HG03469 (cell line): ENCODE results near the gene UFSP2.

Experiments
- ATAC-seq: cut with Tn5 transposase; IDR thresholded peaks from one replicate; pipeline ENCODE4 v1.9.1; 2021; ENCODE audit warnings: mild to moderate bottlenecking, moderate library complexity, moderate number of reproducible peaks; ENCODE audit not compliant: unreplicated experiment

UFSP2 gene, protein sequence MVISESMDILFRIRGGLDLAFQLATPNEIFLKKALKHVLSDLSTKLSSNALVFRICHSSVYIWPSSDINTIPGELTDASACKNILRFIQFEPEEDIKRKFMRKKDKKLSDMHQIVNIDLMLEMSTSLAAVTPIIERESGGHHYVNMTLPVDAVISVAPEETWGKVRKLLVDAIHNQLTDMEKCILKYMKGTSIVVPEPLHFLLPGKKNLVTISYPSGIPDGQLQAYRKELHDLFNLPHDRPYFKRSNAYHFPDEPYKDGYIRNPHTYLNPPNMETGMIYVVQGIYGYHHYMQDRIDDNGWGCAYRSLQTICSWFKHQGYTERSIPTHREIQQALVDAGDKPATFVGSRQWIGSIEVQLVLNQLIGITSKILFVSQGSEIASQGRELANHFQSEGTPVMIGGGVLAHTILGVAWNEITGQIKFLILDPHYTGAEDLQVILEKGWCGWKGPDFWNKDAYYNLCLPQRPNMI

DNA sequence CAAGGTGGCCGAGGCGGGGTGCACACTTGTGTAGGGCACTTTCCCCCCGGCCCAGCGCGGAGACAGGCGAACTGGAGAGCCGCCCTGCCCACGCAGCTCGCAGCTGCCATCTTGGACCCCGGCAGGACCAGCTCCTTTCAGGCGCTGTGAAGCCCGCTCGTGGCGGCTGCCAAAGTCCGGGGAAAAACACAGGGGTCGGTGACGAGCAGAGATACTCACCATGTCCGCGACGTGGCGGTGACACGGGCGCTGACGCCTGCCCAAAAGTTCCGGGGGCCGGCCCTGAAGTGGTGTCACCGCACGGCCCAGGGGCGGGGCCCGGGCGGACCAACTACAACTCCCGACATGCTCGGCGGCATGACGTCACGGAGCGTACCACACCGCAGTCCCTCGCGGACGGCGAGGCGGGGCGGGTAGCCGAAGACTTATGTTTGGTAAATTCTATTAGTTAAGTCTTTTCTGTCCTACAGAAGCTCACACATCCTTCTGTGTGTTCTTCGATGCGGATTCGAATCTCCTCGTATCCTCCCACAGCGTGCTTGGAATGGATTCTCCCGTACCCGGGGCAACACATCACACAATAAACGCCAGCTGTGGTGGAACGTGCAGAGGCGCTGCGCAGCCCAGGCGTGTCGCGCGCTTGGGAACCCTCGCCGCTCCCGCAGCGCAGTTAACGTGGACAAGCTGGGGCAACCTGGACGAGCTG is at the start of gene UFSP2:
Gene UFSP2, minus strand, starts transcription at position 318 of the 706 bp plus-strand sequence. Its CDS starts 96 bp downstream, at position 222.
- ATAC-seq: peak; percentile 92

DNA sequence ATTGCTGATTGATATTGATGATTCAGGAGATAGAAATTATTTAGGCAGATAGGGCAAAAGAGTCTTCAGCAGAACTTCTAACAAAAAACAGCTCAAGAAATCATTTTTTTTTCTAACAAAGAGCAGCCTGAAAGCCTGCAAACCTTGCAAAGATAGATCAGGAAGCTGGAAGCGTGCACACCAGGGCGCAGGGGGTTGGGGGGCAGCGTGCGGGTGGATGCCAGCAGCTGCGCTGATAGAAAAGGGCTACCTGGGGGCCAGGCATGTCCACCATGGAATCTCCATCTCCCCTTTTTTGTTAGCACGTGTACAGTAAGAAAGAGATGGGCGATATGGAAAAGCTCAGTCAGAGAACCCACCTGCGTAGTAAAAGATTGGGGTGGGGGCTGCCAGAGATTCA is 47.5 kb upstream of the UFSP2 start:
- no peak for ATAC-seq

DNA sequence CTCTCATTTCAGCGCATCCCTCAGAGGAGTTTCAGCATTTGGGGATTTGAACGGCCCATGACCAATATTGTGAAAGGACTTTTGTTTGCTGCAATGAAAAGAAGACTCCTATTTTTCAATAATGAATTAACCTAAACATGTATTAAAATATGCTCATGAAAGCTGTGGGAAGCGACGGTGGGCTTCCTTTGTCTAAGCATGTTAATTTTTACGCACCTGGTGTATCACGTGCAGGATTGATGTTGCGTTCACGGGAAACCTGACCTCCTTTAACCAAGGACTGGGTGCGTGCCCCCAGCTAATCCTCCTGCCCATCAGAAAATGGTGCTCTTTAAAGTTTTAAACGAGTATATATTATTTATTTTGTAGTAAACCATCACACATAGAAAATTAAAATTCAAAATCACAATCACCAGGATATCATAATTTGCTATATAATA is 46.4 kb upstream of the UFSP2 start:
- no peak for ATAC-seq

DNA sequence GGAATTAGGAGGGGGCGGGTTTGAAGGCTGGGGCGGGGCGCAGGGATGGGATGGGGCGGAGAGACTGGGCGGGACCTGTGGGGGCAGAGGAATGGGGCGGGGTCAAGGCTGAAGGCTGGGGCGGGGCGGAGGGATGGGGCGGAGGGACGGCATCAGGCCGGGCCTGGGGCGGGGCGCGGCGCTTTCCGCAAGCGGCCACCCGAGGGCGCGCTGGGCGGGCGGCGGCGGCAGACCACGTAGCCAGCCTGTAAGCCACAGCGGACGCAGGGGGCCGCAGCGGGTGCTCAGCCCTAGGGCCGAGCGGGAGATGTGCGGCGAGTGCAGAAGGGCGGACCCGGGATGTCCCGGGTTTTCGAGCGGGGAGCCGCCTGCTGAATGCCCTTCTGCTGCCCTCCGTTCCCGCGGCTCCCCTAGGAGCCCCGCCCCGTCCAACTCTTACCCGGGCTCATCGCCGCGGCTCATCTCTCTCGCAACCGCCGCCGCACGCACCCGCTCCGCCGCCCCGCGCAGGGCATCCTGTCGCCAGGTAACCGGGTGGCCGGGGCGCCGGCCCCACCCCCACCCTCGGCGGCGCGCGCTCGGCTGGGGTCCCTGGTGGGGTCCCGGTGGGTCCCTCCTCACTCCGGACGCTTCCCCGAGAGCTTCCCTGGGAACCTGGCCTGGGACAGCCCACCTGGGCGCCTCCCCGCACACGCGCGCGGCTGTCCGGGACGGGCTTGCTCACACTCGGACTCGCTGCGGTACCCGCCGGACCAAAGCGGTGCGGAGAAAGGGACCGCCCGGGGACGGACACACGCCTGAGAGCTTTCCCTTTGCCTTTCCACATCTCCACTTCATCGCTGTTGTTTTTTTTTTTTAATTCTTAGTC is 45.7 kb upstream of the UFSP2 start, which contains the start of gene CCDC110:
Gene CCDC110, minus strand, starts transcription at position 499 of the 868 bp plus-strand sequence. Its CDS starts 50 bp downstream, at position 449.
- ATAC-seq: peak; percentile 74

DNA sequence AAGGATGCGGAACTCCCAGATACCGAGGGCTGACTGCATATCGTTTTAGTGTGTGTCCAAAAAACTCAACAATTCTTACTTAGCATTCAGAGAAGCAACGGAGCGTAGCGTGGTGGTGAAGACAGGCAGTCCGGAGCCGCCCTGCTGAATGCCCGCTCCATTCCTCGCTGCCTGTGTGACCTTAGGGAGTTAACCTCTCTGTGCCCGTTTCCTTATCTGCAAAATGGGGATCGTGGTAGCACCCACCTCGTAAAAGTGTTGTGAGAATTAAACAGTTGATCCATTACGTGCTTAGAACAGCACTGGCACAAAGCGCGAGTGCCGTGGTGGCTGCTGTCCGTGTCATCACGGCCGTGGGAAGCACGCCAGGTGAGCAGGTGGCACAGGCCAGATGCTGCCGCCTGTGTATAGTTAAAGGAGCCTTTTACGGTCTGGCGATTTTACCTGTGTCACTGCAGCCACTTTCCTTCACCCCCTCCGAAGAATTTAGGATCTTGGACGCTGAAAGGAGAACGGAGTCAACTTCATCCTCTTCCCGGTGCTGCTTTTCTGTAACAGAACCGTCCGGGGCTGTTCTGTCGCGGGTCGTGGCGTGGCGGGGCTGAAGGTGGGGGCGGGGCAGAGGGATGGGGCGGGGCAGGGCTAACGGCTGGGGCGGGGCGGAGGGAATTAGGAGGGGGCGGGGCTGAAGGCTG is 44.9 kb upstream of the UFSP2 start:
- ATAC-seq: no peak

DNA sequence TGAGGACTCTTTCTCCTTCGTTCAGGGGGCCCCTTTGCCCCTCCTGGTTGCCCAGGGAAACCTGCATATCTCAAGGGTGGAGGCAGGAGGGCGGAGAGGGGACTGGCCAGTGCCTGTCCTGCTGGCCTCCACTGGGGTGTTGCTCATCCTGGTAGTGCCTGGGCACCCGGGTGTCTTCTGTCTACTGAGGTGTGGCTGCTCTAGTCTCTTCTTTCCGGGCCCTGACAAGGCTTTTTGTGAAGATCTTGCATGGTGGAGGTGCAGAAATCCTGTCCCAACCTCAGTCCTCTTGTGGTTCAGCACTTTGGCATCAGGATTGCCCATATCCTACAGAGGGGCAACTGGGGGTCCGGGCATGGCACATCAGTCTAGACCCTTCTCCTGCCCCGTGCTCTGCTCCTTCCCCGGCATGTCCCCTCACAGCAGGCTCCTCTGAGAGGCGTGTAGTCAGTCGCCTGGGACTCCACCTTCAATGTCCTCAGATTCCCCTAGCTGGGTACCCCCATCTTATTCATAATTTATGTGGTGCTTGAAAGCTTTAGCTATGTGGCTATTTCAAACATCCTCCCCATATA is 43.9 kb upstream of the UFSP2 start:
- no peak for ATAC-seq

DNA sequence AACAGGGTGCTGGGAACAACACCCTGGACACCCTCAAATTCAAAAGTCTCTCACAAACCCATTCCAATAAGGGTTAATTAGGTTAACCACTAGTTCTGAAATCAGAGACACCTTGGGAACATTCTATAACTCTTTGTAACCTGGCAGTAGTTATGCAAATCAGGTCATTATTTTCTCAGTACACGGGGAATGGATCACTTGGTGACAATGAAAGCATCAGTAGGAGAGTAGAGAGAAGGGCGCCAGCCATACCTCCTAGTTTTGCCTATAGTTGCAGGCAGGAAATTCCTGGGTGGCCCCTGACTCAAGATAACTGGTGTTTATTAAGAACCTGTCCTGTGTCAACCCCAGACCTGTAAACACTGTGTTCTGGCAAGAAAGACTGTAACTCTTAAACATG is 43.2 kb upstream of the UFSP2 start:
- ATAC-seq: no peak

DNA sequence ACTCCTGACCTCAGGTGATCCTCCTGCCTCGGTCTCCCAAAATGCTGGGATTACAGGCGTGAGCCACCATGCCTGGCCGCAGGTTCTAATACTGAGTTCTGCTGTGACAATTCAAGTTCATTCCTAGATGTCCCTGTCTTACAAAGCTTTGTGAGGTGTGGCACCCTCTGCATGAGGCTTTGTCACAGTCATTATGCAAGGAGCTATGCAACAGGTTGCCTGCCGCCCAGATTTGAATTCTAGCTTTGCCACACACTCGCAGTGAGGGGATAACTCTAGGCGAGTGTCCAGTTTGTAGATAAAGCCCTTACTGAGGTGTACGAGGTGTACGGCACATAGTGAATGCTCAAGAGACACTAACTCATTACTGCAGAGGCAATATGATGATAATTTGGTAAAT is 42.2 kb upstream of the UFSP2 start:
- ATAC-seq: no peak

DNA sequence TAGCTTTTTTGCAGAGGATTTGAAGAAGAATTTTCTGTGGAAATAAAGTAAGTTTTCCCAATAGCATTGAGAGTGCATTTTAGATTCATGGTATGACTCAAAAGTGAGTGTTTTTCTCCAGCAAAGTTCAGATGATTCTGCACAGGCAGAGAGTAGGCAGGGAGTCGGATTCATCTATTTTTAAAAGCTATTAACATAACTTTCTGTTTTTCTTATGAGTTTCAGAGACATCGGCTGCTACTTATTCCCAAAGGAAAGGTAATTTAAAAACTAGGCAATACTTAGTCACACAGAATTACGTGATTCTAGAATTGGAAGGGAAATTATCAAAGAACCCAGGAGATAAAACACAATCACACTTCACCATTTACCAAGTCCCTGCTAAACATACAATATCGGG is 41.3 kb upstream of the UFSP2 start:
- ATAC-seq: no peak

DNA sequence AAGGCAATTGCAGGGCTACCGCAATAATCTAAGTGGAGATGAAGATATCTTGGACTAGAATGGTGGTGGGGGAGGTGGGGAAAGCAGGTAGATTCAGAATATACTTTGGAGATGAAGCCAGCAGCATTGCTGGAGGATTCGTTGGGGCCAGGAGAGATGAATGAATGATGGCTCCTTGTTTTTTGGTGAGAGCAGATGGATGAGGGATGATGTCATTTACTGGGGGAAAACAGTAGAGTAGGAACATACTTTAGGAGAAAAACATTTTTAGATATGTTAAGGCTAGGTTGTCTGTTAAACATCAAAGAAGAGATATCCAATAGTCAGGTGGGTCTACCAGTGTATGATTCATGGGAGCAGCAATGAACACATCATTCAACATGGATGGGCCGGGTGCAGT is 39.9 kb upstream of the UFSP2 start:
- no peak for ATAC-seq

DNA sequence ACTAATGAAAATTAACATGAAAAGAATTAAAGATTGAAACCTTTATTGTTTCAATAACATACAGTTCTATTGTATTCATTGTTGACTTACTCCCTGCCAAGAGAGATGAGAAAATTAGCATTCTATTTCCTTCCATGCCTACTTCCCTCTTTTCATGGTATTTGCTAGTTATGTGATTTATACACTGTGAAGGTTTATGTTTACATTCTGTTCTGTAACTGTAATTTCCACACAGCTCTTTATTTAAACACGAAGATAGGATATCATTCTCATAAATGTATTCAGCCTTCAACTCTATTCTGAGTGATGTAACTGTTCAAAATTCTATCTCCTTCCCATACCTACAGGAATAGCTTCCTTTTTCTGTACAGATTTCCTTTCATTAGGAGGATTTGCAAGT is 39.1 kb upstream of the UFSP2 start:
- no peak for ATAC-seq

DNA sequence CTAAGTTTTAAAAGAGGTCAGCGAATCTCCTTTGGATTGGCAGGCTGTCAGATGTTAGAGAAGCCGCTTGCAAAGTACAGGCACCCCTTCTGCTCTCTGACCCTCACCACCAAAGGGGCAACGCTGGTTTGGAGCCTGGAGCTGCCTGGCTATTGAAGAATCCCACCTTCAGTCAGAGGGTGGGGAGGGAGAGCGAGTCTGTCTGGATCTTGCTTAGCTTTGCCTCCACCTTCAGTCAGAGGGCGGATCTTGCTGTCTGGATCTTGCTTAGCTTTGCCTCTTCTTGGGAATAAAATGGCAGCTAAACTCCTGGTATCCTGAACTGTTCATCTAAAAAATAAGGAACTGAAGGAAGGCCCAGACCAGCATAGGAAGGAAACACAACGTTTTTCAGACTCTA is 38.4 kb upstream of the UFSP2 start:
- ATAC-seq: no peak

DNA sequence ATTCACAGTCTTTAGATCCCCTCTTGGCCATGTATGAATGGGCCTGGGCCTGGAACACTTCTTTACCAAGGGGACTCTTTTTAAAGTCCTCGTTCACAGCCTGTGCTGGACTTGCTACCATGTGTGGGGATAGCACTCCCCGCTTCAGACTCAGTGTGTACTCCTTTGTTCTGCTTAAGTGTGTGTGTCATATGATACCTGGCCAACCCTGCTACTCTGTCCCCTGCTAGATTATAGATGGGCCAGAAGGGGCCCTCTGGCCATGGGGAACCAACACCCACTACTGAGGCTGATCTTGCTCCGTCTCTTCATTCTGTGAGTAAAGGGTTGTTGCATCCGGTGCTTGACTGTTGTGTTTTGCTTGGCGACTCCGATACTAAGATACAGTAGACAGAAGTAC is 37.8 kb upstream of the UFSP2 start:
- no peak for ATAC-seq

DNA sequence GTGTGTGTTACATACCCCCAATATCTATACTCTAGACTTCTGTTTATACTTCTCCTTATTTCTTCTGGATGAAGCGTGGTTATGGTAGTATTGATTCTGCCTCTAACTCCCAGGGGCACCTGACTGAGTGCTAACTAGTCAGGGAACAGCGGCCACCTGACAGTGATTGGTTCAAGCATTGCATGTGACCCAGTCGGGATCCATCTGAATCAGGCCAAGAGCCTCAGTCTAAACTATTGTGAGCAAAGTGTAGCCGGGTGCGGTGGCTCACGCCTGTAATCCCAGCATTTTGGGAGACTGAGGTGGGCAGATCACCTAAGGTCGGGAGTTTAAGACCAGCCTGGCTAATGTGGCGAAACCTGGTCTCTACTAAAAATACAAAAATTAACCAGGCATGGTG is 35.8 kb upstream of the UFSP2 start:
- ATAC-seq: no peak

DNA sequence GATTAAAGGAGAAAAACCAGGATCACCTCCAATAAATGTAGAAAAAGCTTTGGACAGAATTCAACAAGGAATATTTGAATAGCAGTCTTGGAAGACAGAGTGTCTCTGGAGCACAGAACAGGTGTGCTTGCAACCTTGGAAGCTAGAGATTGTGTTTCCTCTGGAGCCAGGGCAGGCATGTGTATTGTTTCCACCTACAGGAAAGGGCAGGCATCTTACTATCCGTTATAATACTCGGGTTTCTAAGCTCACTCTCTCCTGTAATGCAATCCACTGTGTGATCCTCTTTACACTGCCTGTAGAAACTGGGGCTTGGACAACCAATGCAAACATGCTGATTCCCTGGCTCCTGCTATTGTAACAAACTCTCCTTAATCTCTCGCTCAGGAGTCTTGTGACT is 31.4 kb upstream of the UFSP2 start:
- ATAC-seq: no peak

DNA sequence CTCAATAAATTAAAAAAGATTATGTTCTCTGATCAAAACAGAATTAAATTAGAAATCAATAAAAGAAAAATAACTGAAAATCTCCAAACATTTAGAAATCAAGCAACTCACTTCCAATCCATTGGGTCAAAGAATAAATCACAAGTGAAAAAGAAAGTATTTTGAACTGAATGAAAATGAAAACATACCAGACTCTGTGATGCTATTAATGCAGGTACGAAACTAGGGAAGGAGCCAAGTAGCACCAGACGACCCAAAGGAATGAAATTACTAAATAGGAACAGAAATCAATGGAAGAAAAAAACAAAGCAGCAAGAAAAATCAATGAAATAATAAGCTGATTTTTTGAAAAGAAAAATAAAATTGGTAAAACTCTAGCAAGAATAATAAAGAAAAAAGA is 30.4 kb upstream of the UFSP2 start:
- no peak for ATAC-seq

DNA sequence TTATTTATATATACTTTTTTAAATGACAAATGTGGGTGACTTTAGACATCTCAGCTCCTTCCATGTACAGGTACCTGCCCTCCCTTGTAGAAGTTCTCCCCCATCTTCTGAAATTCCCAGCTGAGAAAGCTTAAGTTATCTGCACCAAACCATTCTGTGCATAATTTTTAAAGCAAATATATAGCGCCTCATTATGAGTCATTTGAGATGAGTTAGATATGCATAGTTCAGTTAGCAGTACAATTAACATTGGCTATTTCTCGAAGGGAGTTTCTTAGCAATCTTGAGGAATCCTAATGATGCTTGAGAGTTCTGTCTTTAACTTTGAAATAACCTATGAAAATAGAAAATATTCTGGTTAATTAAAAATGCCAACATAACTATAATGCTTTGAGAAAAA is 19.4 kb upstream of the UFSP2 start:
- no peak for ATAC-seq

DNA sequence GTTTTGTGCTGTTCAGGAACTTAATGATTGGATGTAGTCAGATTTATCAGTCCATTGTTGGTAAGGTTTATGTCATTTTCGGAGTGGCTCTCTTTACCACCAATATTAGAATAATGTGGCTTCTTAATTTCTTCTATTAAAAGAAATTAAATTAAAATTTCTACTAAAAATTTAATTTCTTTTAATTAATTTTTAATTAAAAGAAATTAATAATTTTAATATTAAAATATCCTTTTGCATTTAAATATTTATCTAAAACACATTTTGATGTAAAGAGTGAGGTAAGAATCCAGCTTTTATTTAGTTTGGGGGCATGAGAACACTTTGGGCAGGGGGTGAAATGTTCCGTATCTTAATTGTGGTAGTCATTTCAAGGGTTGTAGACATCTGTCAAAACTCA is 15.7 kb upstream of the UFSP2 start:
- ATAC-seq: no peak

DNA sequence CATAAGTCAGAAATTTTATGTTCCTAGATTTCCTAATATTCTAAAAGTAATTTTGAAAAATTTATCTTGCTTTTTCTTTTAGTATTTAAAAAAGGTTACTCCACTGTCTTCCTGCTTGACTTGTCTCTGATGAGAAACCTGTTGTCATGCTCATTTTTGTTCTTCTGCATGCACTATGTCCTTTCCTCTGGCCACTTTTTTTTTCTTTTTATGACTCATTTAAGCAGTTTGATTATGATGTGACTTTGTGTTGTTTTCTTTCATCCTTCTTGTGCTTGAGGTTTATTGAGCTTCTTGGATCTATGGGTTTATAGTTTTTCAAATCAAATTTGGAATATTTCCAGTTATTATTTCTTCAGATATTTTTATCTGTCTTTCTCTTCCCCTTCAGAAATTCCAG is 12.0 kb upstream of the UFSP2 start:
- ATAC-seq: no peak

DNA sequence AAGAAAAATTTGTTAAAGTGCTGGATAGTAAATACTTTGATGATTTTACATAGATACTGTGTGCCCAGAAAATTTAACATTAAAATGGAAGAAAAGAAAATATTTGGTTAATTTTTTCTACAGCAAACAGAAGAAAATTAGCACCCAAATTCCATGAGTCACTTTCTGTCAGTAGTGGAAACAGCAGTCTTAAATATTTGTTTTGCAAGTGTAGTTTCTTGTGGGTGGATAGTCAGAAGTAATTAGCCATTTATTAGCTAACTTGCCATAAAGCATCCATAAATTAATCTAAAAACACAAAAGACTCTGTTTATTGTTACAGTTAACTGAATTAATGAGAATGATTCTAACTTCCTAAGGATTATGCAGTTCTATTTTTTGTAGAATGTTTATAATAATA is 9.7 kb upstream of the UFSP2 start:
- ATAC-seq: no peak
